ENCODE results near the gene GATM. TPM values are rescaled to one million over a fixed set of nuclear protein-coding genes. Genes with fewer than 3 reads are reported as not detected.

GATM gene
- total RNA-seq, 4 donors from 2014 or later = 15.4 to 38.3 (median 25.4) TPM

DNA sequence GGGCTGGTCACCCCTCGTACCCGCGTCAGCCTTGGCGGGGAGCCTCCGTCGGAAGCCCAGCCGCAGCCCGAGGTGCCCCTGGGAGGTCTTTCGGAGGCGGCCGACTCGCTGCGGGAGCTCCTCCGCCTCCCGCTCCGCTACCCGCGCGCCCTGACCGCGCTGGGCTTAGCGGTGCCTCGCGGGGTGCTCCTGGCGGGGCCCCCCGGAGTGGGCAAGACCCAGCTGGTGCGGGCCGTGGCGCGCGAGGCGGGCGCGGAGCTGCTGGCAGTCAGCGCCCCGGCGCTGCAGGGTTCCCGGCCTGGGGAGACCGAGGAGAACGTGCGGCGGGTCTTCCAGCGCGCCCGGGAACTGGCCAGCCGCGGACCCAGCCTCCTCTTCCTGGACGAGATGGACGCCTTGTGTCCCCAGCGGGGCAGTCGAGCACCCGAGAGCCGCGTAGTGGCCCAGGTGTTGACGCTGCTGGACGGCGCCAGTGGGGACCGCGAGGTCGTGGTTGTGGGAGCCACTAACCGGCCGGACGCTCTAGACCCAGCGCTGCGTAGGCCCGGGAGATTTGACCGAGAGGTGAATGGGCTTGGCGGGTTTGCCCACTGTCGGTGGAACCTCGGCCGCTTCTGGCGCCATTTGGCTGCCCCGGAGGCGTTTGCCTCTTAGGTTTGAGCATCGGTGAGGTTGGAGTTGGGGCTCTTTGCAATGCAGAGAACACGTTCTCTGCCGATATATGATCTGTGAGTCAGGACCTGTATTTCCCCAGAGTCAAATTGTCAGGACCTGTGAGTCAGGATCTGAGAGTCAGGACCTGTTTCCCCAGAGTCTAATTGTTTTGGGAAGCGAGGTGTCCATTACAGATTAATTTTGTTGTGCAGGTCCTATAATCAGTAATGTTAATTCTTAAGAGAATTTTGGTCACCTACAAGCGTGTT lies 24.9 kb upstream of the GATM start:
- peak overlapping the region; percentile 80 to 82 for H3K4me3 ChIP-seq
- no peaks in the 10 kb centered on the region for H3K27me3 ChIP-seq
- peak; percentile 9 for ATAC-seq
- H3K9me3 ChIP-seq = no peaks in the 10 kb centered on the region
- TF ChIP-seq POLR2AphosphoS5 (IDR thresholded peaks at IDR 0.05) (no peak), EP300 (IDR thresholded peaks at IDR 0.05) (no peak), POLR2A (IDR thresholded peaks at IDR 0.05) (no peak)
- TF ChIP-seq, protein P1, sequence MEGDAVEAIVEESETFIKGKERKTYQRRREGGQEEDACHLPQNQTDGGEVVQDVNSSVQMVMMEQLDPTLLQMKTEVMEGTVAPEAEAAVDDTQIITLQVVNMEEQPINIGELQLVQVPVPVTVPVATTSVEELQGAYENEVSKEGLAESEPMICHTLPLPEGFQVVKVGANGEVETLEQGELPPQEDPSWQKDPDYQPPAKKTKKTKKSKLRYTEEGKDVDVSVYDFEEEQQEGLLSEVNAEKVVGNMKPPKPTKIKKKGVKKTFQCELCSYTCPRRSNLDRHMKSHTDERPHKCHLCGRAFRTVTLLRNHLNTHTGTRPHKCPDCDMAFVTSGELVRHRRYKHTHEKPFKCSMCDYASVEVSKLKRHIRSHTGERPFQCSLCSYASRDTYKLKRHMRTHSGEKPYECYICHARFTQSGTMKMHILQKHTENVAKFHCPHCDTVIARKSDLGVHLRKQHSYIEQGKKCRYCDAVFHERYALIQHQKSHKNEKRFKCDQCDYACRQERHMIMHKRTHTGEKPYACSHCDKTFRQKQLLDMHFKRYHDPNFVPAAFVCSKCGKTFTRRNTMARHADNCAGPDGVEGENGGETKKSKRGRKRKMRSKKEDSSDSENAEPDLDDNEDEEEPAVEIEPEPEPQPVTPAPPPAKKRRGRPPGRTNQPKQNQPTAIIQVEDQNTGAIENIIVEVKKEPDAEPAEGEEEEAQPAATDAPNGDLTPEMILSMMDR (IDR thresholded peaks at IDR 0.05) = no peak
- H3K36me3 ChIP-seq = peaks cover 1 to 34% of the 10 kb centered on the region in 2 donors
- peak overlapping the region; percentile 78 to 94 (median 92) for H3K27ac ChIP-seq
- WGBS, 2 donors (ENCODE audit: low coverage in 1 of 2) = 6 to 10% methylated on average over 2 to 3 of the region's 79 CpGs
- H3K4me1 ChIP-seq = peaks cover 0 to 48% (median 11%) of the 10 kb centered on the region in 3 donors

DNA sequence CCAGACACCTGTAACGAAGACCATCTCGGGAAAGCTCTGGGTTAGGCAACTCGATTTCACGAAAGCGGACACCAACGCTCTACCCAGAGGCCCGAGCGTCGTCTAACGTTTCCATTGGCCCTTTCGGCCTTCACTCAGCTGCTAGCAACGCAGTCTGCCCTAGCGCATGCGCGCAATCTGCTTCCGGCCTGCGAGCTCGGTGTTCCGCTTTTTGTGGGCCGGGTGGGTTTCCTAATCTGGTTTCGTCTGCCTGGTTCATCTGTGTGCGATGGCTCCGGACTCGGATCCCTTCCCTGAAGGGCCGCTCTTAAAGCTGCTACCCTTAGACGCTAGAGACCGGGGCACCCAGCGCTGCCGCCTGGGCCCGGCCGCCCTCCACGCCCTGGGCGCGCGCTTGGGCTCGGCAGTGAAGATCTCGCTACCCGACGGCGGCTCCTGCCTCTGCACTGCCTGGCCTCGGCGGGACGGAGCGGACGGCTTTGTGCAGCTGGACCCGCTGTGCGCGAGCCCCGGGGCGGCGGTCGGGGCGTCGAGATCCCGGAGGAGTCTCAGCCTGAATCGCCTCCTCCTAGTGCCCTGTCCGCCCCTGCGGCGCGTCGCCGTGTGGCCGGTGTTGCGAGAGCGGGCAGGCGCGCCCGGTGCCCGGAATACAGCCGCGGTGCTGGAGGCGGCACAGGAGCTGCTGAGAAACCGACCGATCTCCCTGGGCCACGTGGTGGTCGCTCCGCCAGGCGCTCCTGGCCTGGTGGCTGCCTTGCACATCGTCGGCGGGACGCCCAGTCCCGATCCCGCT lies 24.0 kb upstream of the GATM start:
- H3K4me1 ChIP-seq = peaks cover 0 to 48% (median 11%) of the 10 kb centered on the region in 3 donors
- peak overlapping the region; percentile 80 to 82 for H3K4me3 ChIP-seq
- peak overlapping the region; percentile 82 to 94 (median 92) for H3K27ac ChIP-seq
- TF ChIP-seq POLR2AphosphoS5 (IDR thresholded peaks at IDR 0.05) = no peak
- TF ChIP-seq, protein P1 (IDR thresholded peaks at IDR 0.05) = peak in 2 of 4 experiments; percentile 12 to 14
- TF ChIP-seq POLR2A (IDR thresholded peaks at IDR 0.05) = peak; percentile 52 to 54
- no peak for TF ChIP-seq EP300 (IDR thresholded peaks at IDR 0.05)
- peak; percentile 97 for ATAC-seq
- 0% methylated on average over 1 to 10 of the region's 84 CpGs for WGBS, 2 donors (ENCODE audit: low coverage in 1 of 2)
- no peaks in the 10 kb centered on the region for H3K9me3 ChIP-seq
- peaks cover 0 to 25% of the 10 kb centered on the region in 2 donors for H3K36me3 ChIP-seq
- H3K27me3 ChIP-seq = no peaks in the 10 kb centered on the region

DNA sequence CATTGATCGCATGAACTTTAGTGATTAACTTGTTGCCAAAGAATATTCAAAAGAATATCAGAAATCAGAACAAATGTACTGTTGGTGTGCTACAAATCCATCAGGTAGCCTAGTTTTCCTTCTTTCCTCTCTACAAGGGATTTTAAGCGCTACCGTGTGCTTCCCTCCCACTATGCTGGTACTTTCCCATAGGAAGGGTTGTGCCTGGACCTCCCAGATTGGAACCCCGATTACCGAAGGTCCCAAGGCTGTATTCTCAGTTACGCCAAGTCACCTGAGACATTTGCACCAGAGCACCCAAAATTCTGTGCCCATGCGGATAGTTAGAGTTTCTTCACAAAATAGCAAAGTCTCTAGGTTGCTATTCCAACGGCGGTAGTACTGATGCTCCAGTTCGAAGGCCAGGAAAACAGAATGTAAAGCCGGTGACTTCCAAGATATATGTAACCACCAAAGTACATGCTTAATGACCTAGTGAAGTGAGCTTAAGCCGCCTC lies 23.4 kb upstream of the GATM start:
- H3K36me3 ChIP-seq = peaks cover 0 to 19% of the 10 kb centered on the region in 2 donors
- H3K9me3 ChIP-seq = no peaks in the 10 kb centered on the region
- no peak for TF ChIP-seq EP300 (IDR thresholded peaks at IDR 0.05)
- no peak for TF ChIP-seq POLR2A (IDR thresholded peaks at IDR 0.05)
- TF ChIP-seq, protein P1 (IDR thresholded peaks at IDR 0.05) = no peak
- TF ChIP-seq POLR2AphosphoS5 (IDR thresholded peaks at IDR 0.05) = no peak
- H3K4me1 ChIP-seq = peaks cover 0 to 44% (median 11%) of the 10 kb centered on the region in 3 donors
- WGBS, 2 donors (ENCODE audit: low coverage in 1 of 2) = 1 to 5% methylated on average over 9 to 12 of the region's 12 CpGs
- peak overlapping the region; percentile 80 to 82 for H3K4me3 ChIP-seq
- H3K27me3 ChIP-seq = no peaks in the 10 kb centered on the region
- H3K27ac ChIP-seq = peak overlapping the region; percentile 82 to 94 (median 92)
- peak; percentile 4 for ATAC-seq

DNA sequence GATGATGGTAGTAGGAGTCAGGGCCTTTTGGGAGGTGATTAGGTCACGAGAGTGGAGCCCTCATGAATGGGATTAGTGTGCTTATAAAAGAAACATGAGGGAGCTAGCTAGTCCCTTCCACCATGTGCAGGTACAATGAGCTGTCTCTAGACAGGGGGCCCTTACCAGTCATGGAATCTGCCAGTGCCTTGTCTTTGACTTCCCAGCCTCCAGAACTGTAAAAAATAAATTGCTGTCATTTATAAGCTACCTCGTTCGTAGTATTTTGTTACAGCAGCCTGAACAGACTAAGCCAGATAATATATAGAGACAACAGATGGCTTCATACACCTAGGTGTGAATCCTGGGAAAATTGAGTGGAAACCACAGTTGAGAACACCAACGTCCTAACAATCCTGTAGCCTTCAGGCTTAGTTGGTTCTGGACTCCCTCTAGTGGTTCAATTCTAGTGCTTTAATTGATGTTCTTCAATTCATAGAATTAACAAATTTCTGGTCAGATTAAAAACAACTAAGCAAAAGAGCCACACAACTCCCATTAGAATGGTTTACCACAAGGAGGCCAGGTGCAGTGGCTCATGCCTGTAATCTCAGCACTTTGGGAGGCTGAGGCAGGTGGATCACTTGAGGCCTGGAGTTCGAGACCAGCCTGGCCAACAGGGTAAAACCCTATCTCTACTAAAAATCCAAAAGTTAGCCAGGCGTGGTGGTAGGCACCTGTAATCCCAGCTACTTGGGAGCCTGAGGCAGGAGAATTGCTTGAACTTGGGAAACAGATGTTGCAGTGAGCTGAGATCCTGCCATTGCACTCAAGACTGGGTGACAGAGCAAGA lies 21.3 kb upstream of the GATM start:
- no peak for ATAC-seq
- Histone ChIP-seq H3K27ac (no peak overlapping the region), H3K36me3 (no peaks in the 10 kb centered on the region), H3K4me3 (no peak overlapping the region), H3K27me3 (peaks cover 14% of the 10 kb centered on the region), H3K9me3 (no peaks in the 10 kb centered on the region), H3K4me1 (peaks cover 0 to 25% (median 5%) of the 10 kb centered on the region in 3 donors)
- 35 to 48% methylated on average over 3 to 6 of the region's 6 CpGs for WGBS, 2 donors (ENCODE audit: low coverage in 1 of 2)
- TF ChIP-seq, protein P1 (IDR thresholded peaks at IDR 0.05) = peak; percentile 33 to 71 (median 64)
- no peak for TF ChIP-seq POLR2AphosphoS5 (IDR thresholded peaks at IDR 0.05)
